ENCODE measurements around the gene ADGRG2. TPM values are rescaled to one million over a fixed set of nuclear protein-coding genes. Genes with fewer than 3 reads are reported as not detected.

Gene ADGRG2
- total and polyA plus RNA-seq, 4 donors: 4.5 to 5.9 (median 5.2) TPM

DNA sequence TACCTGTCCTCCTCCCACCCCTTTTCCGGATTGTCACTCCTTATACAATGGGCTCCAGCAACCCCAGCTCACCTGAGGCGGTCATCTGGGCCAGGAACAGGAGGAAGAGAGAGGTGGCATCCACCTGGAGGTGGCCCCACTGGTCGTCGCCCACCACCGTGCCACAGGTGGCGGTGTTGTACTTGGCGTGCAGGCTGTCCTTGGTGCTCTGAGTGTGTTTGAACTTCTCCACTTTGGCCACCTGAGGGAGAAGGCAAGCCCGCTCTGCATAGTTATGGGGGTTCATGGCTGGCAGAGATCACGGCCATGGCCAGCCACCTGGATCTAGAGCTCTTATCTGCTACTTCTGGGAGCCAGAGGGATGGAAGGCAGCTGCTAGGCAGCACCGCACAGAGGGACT, 171.2 kb downstream of the ADGRG2 start:
- H3K4me3 ChIP-seq (ENCODE audit: low read depth, low read length): no peak overlapping the region
- 70% methylated on average over 10 of the region's 10 CpGs for WGBS (ENCODE audit: insufficient coverage)
- no peaks in the 10 kb centered on the region for H3K9me3 ChIP-seq (ENCODE audit: control insufficient read depth, insufficient read depth, low read length)
- peaks cover 15% of the 10 kb centered on the region for H3K36me3 ChIP-seq (ENCODE audit: control insufficient read depth, insufficient read depth, low read length)
- H3K27ac ChIP-seq (ENCODE audit: low read depth, low read length): no peak overlapping the region
- peaks cover 2% of the 10 kb centered on the region for H3K27me3 ChIP-seq (ENCODE audit: control insufficient read depth, insufficient read depth, low read length)
- no peaks in the 10 kb centered on the region for H3K4me1 ChIP-seq (ENCODE audit: control insufficient read depth, insufficient read depth, low read length)
- no peak for DNase-seq (ENCODE audit: low read depth in 4 of 6, low spot score in 6 of 6)

DNA sequence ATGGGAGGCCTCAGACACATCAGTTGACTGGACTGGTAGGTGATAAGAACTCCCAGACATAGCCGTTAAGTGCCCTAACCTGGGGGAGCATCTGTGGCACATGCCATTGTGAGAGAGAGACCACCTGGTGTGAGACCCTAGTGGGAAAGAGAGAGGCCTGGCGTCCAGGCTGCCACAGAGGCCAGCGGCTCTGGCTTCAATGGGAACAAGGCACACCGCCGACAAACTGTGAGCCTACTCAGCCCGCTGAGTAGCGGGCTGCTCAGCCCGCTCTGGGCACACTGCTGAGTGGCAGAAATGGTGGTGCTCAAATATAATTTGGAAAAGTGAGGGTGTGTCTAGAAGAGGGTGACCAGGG, 172.3 kb downstream of the ADGRG2 start:
- no peak overlapping the region for H3K27ac ChIP-seq (ENCODE audit: low read depth, low read length)
- WGBS (ENCODE audit: insufficient coverage): 80% methylated on average over 8 of the region's 8 CpGs
- H3K4me3 ChIP-seq (ENCODE audit: low read depth, low read length): no peak overlapping the region
- H3K27me3 ChIP-seq (ENCODE audit: control insufficient read depth, insufficient read depth, low read length): peaks cover 2% of the 10 kb centered on the region
- H3K4me1 ChIP-seq (ENCODE audit: control insufficient read depth, insufficient read depth, low read length): no peaks in the 10 kb centered on the region
- peaks cover 15% of the 10 kb centered on the region for H3K36me3 ChIP-seq (ENCODE audit: control insufficient read depth, insufficient read depth, low read length)
- H3K9me3 ChIP-seq (ENCODE audit: control insufficient read depth, insufficient read depth, low read length): no peaks in the 10 kb centered on the region
- no peak for DNase-seq (ENCODE audit: low read depth in 4 of 6, low spot score in 6 of 6)

DNA sequence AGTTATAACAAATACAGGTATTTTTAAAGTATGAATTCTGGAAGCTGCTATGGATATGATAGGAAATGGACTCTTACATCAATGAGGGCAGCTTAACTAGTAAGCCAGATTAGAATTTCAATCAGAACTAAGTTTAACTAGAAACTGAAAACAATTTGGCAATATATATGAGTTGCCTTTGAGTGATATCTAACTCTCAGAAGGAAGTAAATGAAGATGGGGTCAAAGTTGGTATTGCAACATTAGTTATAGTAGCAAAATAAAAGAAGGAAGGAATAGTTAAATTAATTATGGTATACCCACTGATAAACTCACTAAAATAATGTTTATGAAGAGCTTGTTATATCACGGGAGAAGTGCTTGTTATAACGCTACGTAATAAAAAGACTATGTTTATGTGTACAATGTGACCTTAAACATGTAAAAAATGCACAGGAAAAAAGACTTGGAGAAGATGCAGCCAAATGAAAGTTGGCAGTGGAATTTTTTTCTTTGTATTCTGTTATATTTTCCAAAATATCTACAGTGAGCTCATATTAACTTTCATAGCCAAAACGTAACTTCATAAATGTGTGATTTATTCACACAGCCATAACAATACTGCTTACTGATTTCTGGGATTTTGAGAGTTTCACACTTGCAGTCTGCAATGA, 172.9 kb downstream of the ADGRG2 start:
- peaks cover 15% of the 10 kb centered on the region for H3K36me3 ChIP-seq (ENCODE audit: control insufficient read depth, insufficient read depth, low read length)
- DNase-seq (ENCODE audit: low read depth in 4 of 6, low spot score in 6 of 6): no peak
- WGBS (ENCODE audit: insufficient coverage): no CpG with 5 or more reads among the region's 4 CpGs

DNA sequence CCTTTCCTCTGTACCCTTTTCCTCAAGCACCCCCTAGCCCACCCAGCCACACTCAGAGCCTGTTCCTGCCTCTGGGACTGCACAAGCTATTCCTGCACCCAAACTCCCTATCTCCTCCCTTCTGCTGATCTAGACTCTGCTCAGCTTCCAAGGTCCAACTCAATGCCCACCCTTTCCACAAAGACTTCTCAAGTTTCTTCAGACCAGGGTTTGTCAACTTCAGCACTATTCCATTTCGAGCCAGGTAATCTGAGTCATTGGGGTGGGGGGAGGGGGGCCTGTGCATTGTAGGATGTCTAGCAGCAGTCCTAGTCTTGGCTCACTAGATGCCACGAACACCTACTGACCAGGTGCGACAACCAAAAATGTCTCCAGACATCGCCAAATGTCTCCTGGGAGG, 175.7 kb downstream of the ADGRG2 start:
- Histone ChIP-seq H3K9me3 (ENCODE audit: control insufficient read depth, insufficient read depth, low read length) (no peaks in the 10 kb centered on the region), H3K27ac (ENCODE audit: low read depth, low read length) (no peak overlapping the region), H3K4me3 (ENCODE audit: low read depth, low read length) (no peak overlapping the region), H3K36me3 (ENCODE audit: control insufficient read depth, insufficient read depth, low read length) (peaks cover 13% of the 10 kb centered on the region), H3K4me1 (ENCODE audit: control insufficient read depth, insufficient read depth, low read length) (no peaks in the 10 kb centered on the region), H3K27me3 (ENCODE audit: control insufficient read depth, insufficient read depth, low read length) (no peaks in the 10 kb centered on the region)
- no peak for DNase-seq (ENCODE audit: low read depth in 4 of 6, low spot score in 6 of 6)
- 81% methylated on average over 3 of the region's 4 CpGs for WGBS (ENCODE audit: insufficient coverage)

More for the DNA sequence above, 172.9 kb downstream of the ADGRG2 start:
- no peaks in the 10 kb centered on the region for H3K4me1 ChIP-seq (ENCODE audit: control insufficient read depth, insufficient read depth, low read length)
- H3K4me3 ChIP-seq (ENCODE audit: low read depth, low read length): no peak overlapping the region
- peaks cover 2% of the 10 kb centered on the region for H3K27me3 ChIP-seq (ENCODE audit: control insufficient read depth, insufficient read depth, low read length)
- no peaks in the 10 kb centered on the region for H3K9me3 ChIP-seq (ENCODE audit: control insufficient read depth, insufficient read depth, low read length)
- H3K27ac ChIP-seq (ENCODE audit: low read depth, low read length): no peak overlapping the region

DNA sequence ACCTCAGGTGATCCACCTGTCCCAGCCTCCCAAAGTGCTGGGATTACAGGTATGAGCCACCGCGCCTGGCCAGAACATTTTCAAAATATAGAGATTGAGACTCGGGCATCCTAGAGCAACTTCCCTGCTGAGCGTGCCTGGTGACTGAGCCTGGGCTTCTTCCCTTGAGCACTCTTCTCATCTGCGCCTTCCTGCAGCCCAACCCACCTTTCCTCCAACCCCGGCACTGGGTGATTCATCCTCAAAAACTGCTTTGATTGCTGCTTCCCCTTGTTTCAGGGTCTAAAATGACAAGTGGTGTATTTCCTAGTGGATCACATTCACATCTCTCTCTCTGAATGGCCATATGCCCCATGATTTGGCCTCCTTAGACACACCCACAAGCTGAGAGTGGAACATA, 176.1 kb downstream of the ADGRG2 start:
- no peaks in the 10 kb centered on the region for H3K4me1 ChIP-seq (ENCODE audit: control insufficient read depth, insufficient read depth, low read length)
- WGBS (ENCODE audit: insufficient coverage): 92% methylated on average over 5 of the region's 6 CpGs
- H3K9me3 ChIP-seq (ENCODE audit: control insufficient read depth, insufficient read depth, low read length): no peaks in the 10 kb centered on the region
- no peaks in the 10 kb centered on the region for H3K27me3 ChIP-seq (ENCODE audit: control insufficient read depth, insufficient read depth, low read length)
- no peak overlapping the region for H3K4me3 ChIP-seq (ENCODE audit: low read depth, low read length)
- H3K36me3 ChIP-seq (ENCODE audit: control insufficient read depth, insufficient read depth, low read length): peaks cover 12% of the 10 kb centered on the region
- DNase-seq (ENCODE audit: low read depth in 4 of 6, low spot score in 6 of 6): no peak
- H3K27ac ChIP-seq (ENCODE audit: low read depth, low read length): no peak overlapping the region

DNA sequence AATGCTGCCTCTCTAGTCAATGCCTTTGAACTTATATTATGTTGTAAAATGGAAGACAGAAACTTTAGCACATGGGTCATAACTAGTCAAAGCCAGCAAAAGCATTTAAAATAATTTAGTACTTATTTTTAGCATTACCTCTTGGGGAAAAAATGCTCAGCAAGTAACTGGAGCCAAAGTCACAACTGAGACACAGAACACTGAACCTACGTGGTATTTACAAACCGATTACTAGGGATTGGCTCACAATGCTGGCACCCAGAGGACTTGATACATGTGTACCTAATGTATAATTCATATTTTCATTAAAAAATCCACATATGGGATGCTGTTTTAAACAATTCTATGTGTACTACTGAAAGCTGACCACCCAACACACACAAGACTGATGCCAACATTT, 176.8 kb downstream of the ADGRG2 start:
- H3K9me3 ChIP-seq (ENCODE audit: control insufficient read depth, insufficient read depth, low read length): no peaks in the 10 kb centered on the region
- H3K36me3 ChIP-seq (ENCODE audit: control insufficient read depth, insufficient read depth, low read length): peaks cover 9% of the 10 kb centered on the region
- no peaks in the 10 kb centered on the region for H3K4me1 ChIP-seq (ENCODE audit: control insufficient read depth, insufficient read depth, low read length)
- no peak overlapping the region for H3K27ac ChIP-seq (ENCODE audit: low read depth, low read length)
- DNase-seq (ENCODE audit: low read depth in 4 of 6, low spot score in 6 of 6): no peak
- no CpG with 5 or more reads among the region's 2 CpGs for WGBS (ENCODE audit: insufficient coverage)
- no peak overlapping the region for H3K4me3 ChIP-seq (ENCODE audit: low read depth, low read length)
- H3K27me3 ChIP-seq (ENCODE audit: control insufficient read depth, insufficient read depth, low read length): no peaks in the 10 kb centered on the region

DNA sequence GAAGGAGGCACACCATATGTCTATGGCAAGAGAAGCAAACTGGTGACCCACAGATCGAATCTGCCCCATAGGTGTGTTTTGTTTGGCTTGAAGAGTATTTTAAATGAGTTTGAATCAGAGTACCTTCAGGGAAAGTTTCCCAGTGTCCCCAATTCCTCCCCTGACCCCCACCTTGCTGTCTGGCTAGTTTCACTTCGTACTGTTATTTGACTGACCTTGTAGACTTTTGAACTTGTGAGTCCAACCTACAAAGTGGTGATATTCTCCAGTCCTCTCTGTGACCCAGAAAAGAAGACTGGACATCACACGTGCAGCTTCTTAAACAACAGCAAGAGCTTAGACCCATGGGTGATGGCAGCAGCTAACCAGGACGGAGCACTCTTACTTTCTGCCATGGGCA, 177.8 kb downstream of the ADGRG2 start:
- 66% methylated on average over 3 of the region's 4 CpGs for WGBS (ENCODE audit: insufficient coverage)
- Histone ChIP-seq H3K36me3 (ENCODE audit: control insufficient read depth, insufficient read depth, low read length) (peaks cover 8% of the 10 kb centered on the region), H3K27ac (ENCODE audit: low read depth, low read length) (no peak overlapping the region), H3K4me1 (ENCODE audit: control insufficient read depth, insufficient read depth, low read length) (no peaks in the 10 kb centered on the region), H3K9me3 (ENCODE audit: control insufficient read depth, insufficient read depth, low read length) (no peaks in the 10 kb centered on the region), H3K27me3 (ENCODE audit: control insufficient read depth, insufficient read depth, low read length) (no peaks in the 10 kb centered on the region), H3K4me3 (ENCODE audit: low read depth, low read length) (no peak overlapping the region)
- no peak for DNase-seq (ENCODE audit: low read depth in 4 of 6, low spot score in 6 of 6)

DNA sequence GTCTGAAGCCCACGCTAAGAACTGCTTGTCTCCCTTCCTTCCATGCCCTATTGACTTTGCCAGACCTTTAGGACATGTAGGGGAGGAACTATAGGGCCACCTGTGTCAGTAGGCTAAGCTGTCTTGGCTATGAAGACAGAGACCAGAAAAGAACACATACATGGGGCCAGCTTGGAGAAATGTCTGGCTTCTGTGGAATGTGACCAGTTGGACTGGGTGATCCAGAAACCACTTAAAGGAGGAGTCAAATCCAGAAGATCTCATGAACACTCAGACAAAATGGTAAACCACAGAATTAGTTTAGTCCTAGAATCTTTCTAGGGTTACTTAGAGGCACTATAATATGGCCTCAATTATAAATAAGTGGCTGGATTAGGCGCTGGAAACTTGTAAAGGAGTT, 180.4 kb downstream of the ADGRG2 start:
- no CpG with 5 or more reads among the region's 2 CpGs for WGBS (ENCODE audit: insufficient coverage)
- no peaks in the 10 kb centered on the region for H3K4me1 ChIP-seq (ENCODE audit: control insufficient read depth, insufficient read depth, low read length)
- no peak overlapping the region for H3K27ac ChIP-seq (ENCODE audit: low read depth, low read length)
- DNase-seq (ENCODE audit: low read depth in 4 of 6, low spot score in 6 of 6): no peak
- H3K36me3 ChIP-seq (ENCODE audit: control insufficient read depth, insufficient read depth, low read length): peaks cover 4% of the 10 kb centered on the region
- no peaks in the 10 kb centered on the region for H3K27me3 ChIP-seq (ENCODE audit: control insufficient read depth, insufficient read depth, low read length)
- H3K4me3 ChIP-seq (ENCODE audit: low read depth, low read length): no peak overlapping the region
- no peaks in the 10 kb centered on the region for H3K9me3 ChIP-seq (ENCODE audit: control insufficient read depth, insufficient read depth, low read length)

Other genes with a start within 250 kb of the ADGRG2 start
- gene PHKA2, start 138.4 kb downstream of the ADGRG2 start, total RNA-seq: 10 to 100 TPM; 16.8 to 23.1 TPM
- gene PHKA2, start 138.4 kb downstream of the ADGRG2 start, polyA plus RNA-seq (ENCODE audit: insufficient read length in 2 of 2): 10 to 100 TPM; 25.3 to 31.7 TPM
- 100 to 1,000 TPM in 1 of 2 donors, 10 to 100 TPM in 1; 83.2 to 149 TPM for gene PDHA1, start 221.5 kb upstream of the ADGRG2 start, total RNA-seq
- 100 to 1,000 TPM; 187 to 202 TPM for gene PDHA1, start 221.5 kb upstream of the ADGRG2 start, polyA plus RNA-seq (ENCODE audit: insufficient read length in 2 of 2)

Data from spinal cord (tissue), 10 donors.